ENCODE data around the gene DPYSL5. TPM values are rescaled to one million over a fixed set of nuclear protein-coding genes. Genes with fewer than 3 reads are reported as not detected.

The DPYSL5 gene
- total and polyA plus RNA-seq, 2 donors (not counting 1 experiment from before 2014, with no cell fraction given): not detected

GRCh38 chr2:26846334-26847306 lies 1.3 kb upstream of the DPYSL5 start:
- TF ChIP-seq, protein P1, sequence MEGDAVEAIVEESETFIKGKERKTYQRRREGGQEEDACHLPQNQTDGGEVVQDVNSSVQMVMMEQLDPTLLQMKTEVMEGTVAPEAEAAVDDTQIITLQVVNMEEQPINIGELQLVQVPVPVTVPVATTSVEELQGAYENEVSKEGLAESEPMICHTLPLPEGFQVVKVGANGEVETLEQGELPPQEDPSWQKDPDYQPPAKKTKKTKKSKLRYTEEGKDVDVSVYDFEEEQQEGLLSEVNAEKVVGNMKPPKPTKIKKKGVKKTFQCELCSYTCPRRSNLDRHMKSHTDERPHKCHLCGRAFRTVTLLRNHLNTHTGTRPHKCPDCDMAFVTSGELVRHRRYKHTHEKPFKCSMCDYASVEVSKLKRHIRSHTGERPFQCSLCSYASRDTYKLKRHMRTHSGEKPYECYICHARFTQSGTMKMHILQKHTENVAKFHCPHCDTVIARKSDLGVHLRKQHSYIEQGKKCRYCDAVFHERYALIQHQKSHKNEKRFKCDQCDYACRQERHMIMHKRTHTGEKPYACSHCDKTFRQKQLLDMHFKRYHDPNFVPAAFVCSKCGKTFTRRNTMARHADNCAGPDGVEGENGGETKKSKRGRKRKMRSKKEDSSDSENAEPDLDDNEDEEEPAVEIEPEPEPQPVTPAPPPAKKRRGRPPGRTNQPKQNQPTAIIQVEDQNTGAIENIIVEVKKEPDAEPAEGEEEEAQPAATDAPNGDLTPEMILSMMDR (IDR thresholded peaks at IDR 0.05): peak; percentile 83
- peak; percentile 93 for TF ChIP-seq EZH2 (IDR thresholded peaks at IDR 0.05; ENCODE audit: borderline replicate concordance, insufficient read depth, low read depth, low read length, poor library complexity, severe bottlenecking)
- peak; percentile 81 for DNase-seq
- Histone ChIP-seq H2AFZ (ENCODE audit: insufficient read depth, low read depth, low read length, poor library complexity, severe bottlenecking) (peak overlapping the region; percentile 40), H4K20me1 (ENCODE audit: control insufficient read depth, insufficient read depth, low read length, poor library complexity, severe bottlenecking) (no peaks in the 10 kb centered on the region), H3K36me3 (replicated peaks in 1 of 2; ENCODE audit: control extremely low read depth in 1 of 2, control insufficient read depth in 1 of 2, extremely low read depth in 1 of 2, insufficient read depth in 2 of 2, low read length in 1 of 2) (no peaks in the 10 kb centered on the region), H3K4me1 (ENCODE audit: control insufficient read depth in 2 of 2, insufficient read depth in 2 of 2, low read length in 2 of 2) (peaks cover 37% of the 10 kb centered on the region in 2 donors), H3K79me2 (ENCODE audit: control insufficient read depth, insufficient read depth, low read length) (no peaks in the 10 kb centered on the region), H3K9ac (ENCODE audit: low read length) (no peak overlapping the region), H3K9me3 (ENCODE audit: control extremely low read depth in 1 of 3, control insufficient read depth in 2 of 3, insufficient read depth in 1 of 3, low read length in 2 of 3) (peaks cover 0 to 8% (median 0%) of the 10 kb centered on the region in 3 donors), H3K27ac (ENCODE audit: low read length in 2 of 2) (no peak overlapping the region), H3K4me2 (replicated peaks; ENCODE audit: low read depth, low read length, poor library complexity, severe bottlenecking) (peak overlapping the region; percentile 93), H3K4me3 (ENCODE audit: control extremely low read depth in 1 of 5, extremely low read depth in 1 of 5, insufficient read depth in 1 of 5, low read depth in 2 of 5, low read length in 4 of 5) (no peak overlapping the region), H3K27me3 (replicated peaks in 1 of 4; ENCODE audit: control extremely low read depth in 1 of 4, control insufficient read depth in 3 of 4, insufficient read depth in 4 of 4, low read length in 3 of 4) (peaks cover 0 to 58% (median 49%) of the 10 kb centered on the region in 4 experiments)
- 7% methylated on average over 26 of the region's 39 CpGs for WGBS (ENCODE audit: insufficient coverage)
- no peaks in the 10 kb centered on the region for H3K9me3 Mint-ChIP-seq (ENCODE audit: insufficient read depth)
- H3K27ac Mint-ChIP-seq: no peak overlapping the region
- H3K4me3 Mint-ChIP-seq: peak overlapping the region; percentile 85
- POLR2A ChIA-PET: no interaction called here
- ATAC-seq (ENCODE audit: low read depth): peak; percentile 76
- intact Hi-C loops (cut with micrococcal nuclease): loop anchor here (1.0 kb wide), 2 partner anchors 96 to 457 kb away; no protein-coding TSS in a partner anchor
- CTCF ChIA-PET: interaction anchor here (0.6 to 5.0 kb wide), 31 partner anchors 8 to 837 kb away, joined by 3 to 78 read pairs (median 5); partner anchors contain the start of gene TRIM54
- peaks cover 18% of the 10 kb centered on the region for H3K4me1 Mint-ChIP-seq
- H3K27me3 Mint-ChIP-seq: peaks cover 52% of the 10 kb centered on the region

All from B cell (primary cell).